Measurements from ENCODE around the gene CD4.

GRCh38 chr12:6810758-6811157 is 21.4 kb downstream of the CD4 start:
- TF ChIP-seq POLR2AphosphoS5 (IDR thresholded peaks at IDR 0.05) (no peak), CTCF (IDR thresholded peaks at IDR 0.05) (no peak)

Data from esophagus muscularis mucosa (tissue), 3 donors.